A549 (cell line): ENCODE results near the gene TTC31.

Experiments used
- CHD4 ChIP-seq: fragments of 200-600 bp; sonication (generic); IDR thresholded peaks from 2 replicates; pipeline ENCODE4 v1.6.1; 2016; ENCODE audit warnings: antibody characterized with exemption, mild to moderate bottlenecking, borderline replicate concordance
- CTCF ChIP-seq: fragments of >200 bp; sonication (Bioruptor Twin); formaldehyde crosslinking; IDR thresholded peaks from 3 replicates; pipeline ENCODE4 v1.5.1; 2016
- ESRRA ChIP-seq: fragments of 150-350 bp; IDR thresholded peaks from 2 replicates; pipeline ENCODE4 v1.6.1; 2014; ENCODE audit warnings: mild to moderate bottlenecking, low read length, borderline replicate concordance
- HMGXB4 ChIP-seq: fragments of 250-450 bp; sonication (Bioruptor Pico); IDR thresholded peaks from 2 replicates; pipeline ENCODE4 v1.5.0; 2021; ENCODE audit warnings: mild to moderate bottlenecking, moderate library complexity, borderline replicate concordance
- MAX ChIP-seq: IDR thresholded peaks from 2 replicates; pipeline ENCODE4 v1.6.1; 2012
- NFE2L2 ChIP-seq: fragments of 150-350 bp; conservative IDR thresholded peaks from 2 replicates; pipeline ENCODE4 v1.6.1; 2014; ENCODE audit warnings: low read length
- NR3C1 ChIP-seq: fragments of >200 bp; sonication (Bioruptor Twin); formaldehyde crosslinking; IDR thresholded peaks from 3 replicates; pipeline ENCODE4 v1.6.1; 2017
- PBX3 ChIP-seq: IDR thresholded peaks from 2 replicates; pipeline ENCODE4 v1.6.1; 2012
- POLR2A ChIP-seq: IDR thresholded peaks from 2 replicates; pipeline ENCODE4 v1.6.1; 2012; ENCODE audit warnings: mild to moderate bottlenecking, low read length
- REST ChIP-seq: fragments of 200-600 bp; sonication (generic); IDR thresholded peaks from 2 replicates; pipeline ENCODE4 v1.6.1; 2016; ENCODE audit warnings: antibody characterized with exemption, mild to moderate bottlenecking, moderate library complexity
- SMC3 ChIP-seq: fragments of >200 bp; sonication (Bioruptor Twin); formaldehyde crosslinking; IDR thresholded peaks from 3 replicates; pipeline ENCODE4 v1.6.1; 2018; ENCODE audit warnings: inconsistent platforms
- TP53 ChIP-seq: fragments of 250-450 bp; sonication (Bioruptor Pico); IDR thresholded peaks from 2 replicates; pipeline ENCODE4 v1.5.0; 2021; ENCODE audit warnings: mild to moderate bottlenecking, moderate library complexity

DNA sequence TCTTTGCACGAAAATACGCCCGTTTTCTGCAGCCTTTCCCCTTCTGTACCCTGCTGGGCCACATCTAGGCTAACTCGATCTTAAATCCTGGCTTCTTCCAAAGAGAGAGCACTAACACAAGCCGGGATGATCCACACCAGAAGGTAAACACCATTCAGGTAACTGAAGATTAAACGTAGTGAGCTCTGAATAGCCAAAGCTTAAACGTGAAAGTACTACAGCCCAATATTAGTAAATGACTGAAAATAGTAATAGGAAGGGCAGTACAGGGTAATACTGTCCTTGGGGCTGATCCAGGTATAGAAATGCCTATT lies 10.0 kb upstream of the TTC31 start:
- TF ChIP-seq CHD4 = no peak
- TF ChIP-seq NFE2L2 = no peak
- TF ChIP-seq ESRRA = no peak
- no peak for TF ChIP-seq HMGXB4 (CRISPR knock-in tag)
- TF ChIP-seq SMC3 = no peak
- no peak for TF ChIP-seq CTCF
- TF ChIP-seq REST = no peak
- no peak for TF ChIP-seq MAX
- TF ChIP-seq PBX3 = no peak
- TF ChIP-seq POLR2A = no peak
- TF ChIP-seq TP53 (CRISPR knock-in tag) = no peak
- TF ChIP-seq NR3C1 = no peak
